Measurements from ENCODE around the gene LRCH1.

GRCh38 chr13:46561691-46562090 lies 8.7 kb downstream of the LRCH1 start:
- TF ChIP-seq CTCF (IDR thresholded peaks at IDR 0.05) (no peak), POLR2AphosphoS5 (IDR thresholded peaks at IDR 0.05; ENCODE audit: low read depth, low read length) (no peak), JUND (IDR thresholded peaks at IDR 0.05) (no peak), RAD21 (IDR thresholded peaks at IDR 0.05; ENCODE audit: low read length) (no peak)

Data from SK-N-SH (cell line).